Mucosa of descending colon (tissue), 3 donors: ENCODE measurements around the gene PHF21B. TPM values are rescaled to one million over a fixed set of nuclear protein-coding genes. Genes with fewer than 3 reads are reported as not detected.

Experiments used
- ATAC-seq: fragments of 200-7000 bp; cut with Tn5 transposase; one replicate; pipeline ENCODE4 v1.9.1; 2020; ENCODE audit warnings: mild to moderate bottlenecking, moderate library complexity
- DNase-seq, 3 donors: peaks; one replicate each; pipeline ENCODE4 v3.0.0-alpha.2; 2020
- H3K36me3 ChIP-seq: fragments of 200-600 bp; one replicate; pipeline ENCODE4 v1.8.0; 2021; ENCODE audit warnings: low read depth, mild to moderate bottlenecking
- H3K4me1 ChIP-seq: fragments of 200-600 bp; one replicate; pipeline ENCODE4 v1.8.0; 2021; ENCODE audit warnings: low read depth, mild to moderate bottlenecking
- H3K4me3 ChIP-seq: fragments of 200-600 bp; one replicate; pipeline ENCODE4 v1.8.0; 2021; ENCODE audit warnings: mild to moderate bottlenecking
- H3K9me3 ChIP-seq: fragments of 200-600 bp; one replicate; pipeline ENCODE4 v1.8.0; 2021; ENCODE audit warnings: mild to moderate bottlenecking
- CTCF ChIP-seq: fragments of 200-600 bp; IDR thresholded peaks from one replicate; pipeline ENCODE4 v1.8.0; 2022; ENCODE audit warnings: antibody characterized with exemption, mild to moderate bottlenecking
- intact Hi-C, 2 donors: fragments of 100-400 bp; cut with DNase I in 1 of 2; cut with micrococcal nuclease in 1 of 2; formaldehyde crosslinking; loops; one replicate each; pipeline versions ENCODE4 v1.11.0 to v1.11.1; 2022; cut with DNase I, micrococcal nuclease
- total RNA-seq, 3 donors: library from RNA; stranded (reverse); fragmentation: NEBNext Ultra II Directional in 2 of 3; extraction: Animal tissue kit (Norgen Biotek cat#: 25700) in 2 of 3; gene quantifications; one replicate each; pipeline versions ENCODE4 v1.2.1 to v1.2.4, GENCODE V29; 2021 to 2023
- donor health status: DM: no; HTN: no; CAD: no; lungs with moderate emphysema.
- donor health status: DM: no; HTN: no; CAD: no.
- donor health status: DM: no; HTN: yes; CAD: no.

PHF21B gene
- total RNA-seq, 3 donors from 2014 or later: 0.41 TPM; not detected in 2

GRCh38 chr22:44956840-44957767 lies 52.7 kb downstream of the PHF21B start:
- Histone ChIP-seq H3K9me3 (no peaks in the 10 kb centered on the region), H3K4me3 (no peak overlapping the region), H3K36me3 (no peaks in the 10 kb centered on the region), H3K4me1 (no peaks in the 10 kb centered on the region)
- intact Hi-C loops: no loop called here
- TF ChIP-seq CTCF: no peak
- no peak for ATAC-seq
- no peak for DNase-seq

- no peak for ATAC-seq
Observed at GRCh38 chr22:44955102-44955501, 54.7 kb downstream of the PHF21B start.

GRCh38 chr22:44954149-44954548 lies 55.7 kb downstream of the PHF21B start:
- H3K4me3 ChIP-seq: no peak overlapping the region
- no peaks in the 10 kb centered on the region for H3K9me3 ChIP-seq
- intact Hi-C loops: no loop called here
- H3K4me1 ChIP-seq: no peaks in the 10 kb centered on the region
- no peak for TF ChIP-seq CTCF
- DNase-seq: no peak
- no peaks in the 10 kb centered on the region for H3K36me3 ChIP-seq
- no peak for ATAC-seq

More at GRCh38 chr22:44955102-44955501, 54.7 kb downstream of the PHF21B start:
- intact Hi-C loops: no loop called here
- TF ChIP-seq CTCF: no peak
- H3K9me3 ChIP-seq: no peaks in the 10 kb centered on the region
- H3K36me3 ChIP-seq: no peaks in the 10 kb centered on the region
- H3K4me1 ChIP-seq: no peaks in the 10 kb centered on the region
- no peak overlapping the region for H3K4me3 ChIP-seq
- no peak for DNase-seq

GRCh38 chr22:44952863-44953746 lies 56.7 kb downstream of the PHF21B start:
- no peak for ATAC-seq
- no peaks in the 10 kb centered on the region for H3K9me3 ChIP-seq
- no peak overlapping the region for H3K4me3 ChIP-seq
- H3K4me1 ChIP-seq: no peaks in the 10 kb centered on the region
- intact Hi-C loops: no loop called here
- H3K36me3 ChIP-seq: no peaks in the 10 kb centered on the region
- TF ChIP-seq CTCF: no peak
- no peak for DNase-seq

- no peaks in the 10 kb centered on the region for H3K9me3 ChIP-seq
- no peaks in the 10 kb centered on the region for H3K36me3 ChIP-seq
- no peak for TF ChIP-seq CTCF
- H3K4me1 ChIP-seq: no peaks in the 10 kb centered on the region
- no peak for ATAC-seq
- no peak overlapping the region for H3K4me3 ChIP-seq
- intact Hi-C loops: no loop called here
- no peak for DNase-seq
Observed at GRCh38 chr22:44951510-44951816, 58.3 kb downstream of the PHF21B start.
